ENCODE data around the gene MARCHF5.
A peak's percentile ranks its signal among the peaks of the same experiment; 100 is the strongest.

The MARCHF5 gene, protein sequence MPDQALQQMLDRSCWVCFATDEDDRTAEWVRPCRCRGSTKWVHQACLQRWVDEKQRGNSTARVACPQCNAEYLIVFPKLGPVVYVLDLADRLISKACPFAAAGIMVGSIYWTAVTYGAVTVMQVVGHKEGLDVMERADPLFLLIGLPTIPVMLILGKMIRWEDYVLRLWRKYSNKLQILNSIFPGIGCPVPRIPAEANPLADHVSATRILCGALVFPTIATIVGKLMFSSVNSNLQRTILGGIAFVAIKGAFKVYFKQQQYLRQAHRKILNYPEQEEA

DNA sequence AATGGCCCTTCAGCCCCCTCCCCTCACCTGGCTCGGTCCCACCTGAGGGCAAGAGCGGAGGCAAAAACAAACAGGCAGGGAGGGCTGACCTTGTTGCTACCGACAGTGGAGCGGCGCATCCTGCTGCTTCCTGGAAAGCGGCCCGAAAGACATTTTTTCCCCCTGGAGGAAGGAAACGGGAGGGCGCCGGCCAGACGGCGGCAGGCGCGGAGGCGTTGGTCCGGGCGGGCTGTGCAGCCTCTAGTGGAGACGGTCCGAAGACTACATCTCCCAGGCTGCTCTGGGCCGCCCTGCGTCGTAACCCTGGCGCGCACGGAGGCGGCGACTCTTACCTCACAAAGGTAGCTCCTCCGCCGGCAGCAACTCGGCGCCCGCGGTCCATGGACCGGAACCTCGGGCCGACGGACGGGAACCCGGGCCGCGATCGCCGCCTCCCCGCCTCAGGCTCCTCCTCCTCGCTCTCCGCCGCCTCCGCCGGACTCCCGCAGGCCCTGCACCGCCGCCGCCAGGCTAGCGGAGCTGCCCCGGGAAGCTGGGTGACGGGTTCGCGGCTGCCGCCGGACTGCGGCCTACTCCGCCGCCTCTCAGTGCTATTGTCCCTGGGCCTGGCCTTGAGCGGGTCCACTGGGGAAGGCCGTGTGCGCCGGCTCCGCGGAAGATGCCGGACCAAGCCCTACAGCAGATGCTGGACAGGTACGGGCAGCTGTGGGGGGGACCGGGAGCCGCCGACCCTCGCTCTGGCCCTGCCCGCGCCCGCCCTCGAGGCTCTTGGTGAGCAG lies at the start of gene MARCHF5, which contains the start of gene CPEB3:
TSS of gene MARCHF5 (plus strand) at position 331 of the 779 bp plus-strand sequence. CDS start at position 659, 328 bp downstream.
TSS of gene CPEB3 (minus strand) at position 242 of the 779 bp plus-strand sequence. CDS start 50,728 bp downstream, outside the sequence.
- DNase-seq (ENCODE audit: low read depth in 4 of 4, low spot score in 1 of 4) = peak; percentile 68 to 88 (median 82)

DNA sequence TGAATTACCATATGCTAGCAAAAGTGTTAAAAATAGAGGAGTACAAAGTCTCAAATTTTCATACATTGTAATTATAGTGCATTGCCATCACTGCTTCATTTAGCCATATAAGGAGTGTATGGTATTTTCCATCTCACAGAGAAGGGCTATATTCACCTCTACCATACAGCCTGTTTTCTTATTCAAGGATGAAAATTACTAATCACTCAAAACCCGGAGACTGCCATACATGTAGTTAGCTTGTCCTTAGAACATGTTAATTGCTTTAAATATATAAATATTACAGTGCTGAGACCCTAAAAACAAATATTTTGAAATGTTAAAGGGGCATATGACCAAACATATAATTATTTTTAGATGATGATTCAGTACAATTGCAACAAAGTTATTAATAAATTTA lies 49.5 kb upstream of the MARCHF5 start:
- DNase-seq (ENCODE audit: low read depth in 4 of 4, low spot score in 1 of 4) = no peak

DNA sequence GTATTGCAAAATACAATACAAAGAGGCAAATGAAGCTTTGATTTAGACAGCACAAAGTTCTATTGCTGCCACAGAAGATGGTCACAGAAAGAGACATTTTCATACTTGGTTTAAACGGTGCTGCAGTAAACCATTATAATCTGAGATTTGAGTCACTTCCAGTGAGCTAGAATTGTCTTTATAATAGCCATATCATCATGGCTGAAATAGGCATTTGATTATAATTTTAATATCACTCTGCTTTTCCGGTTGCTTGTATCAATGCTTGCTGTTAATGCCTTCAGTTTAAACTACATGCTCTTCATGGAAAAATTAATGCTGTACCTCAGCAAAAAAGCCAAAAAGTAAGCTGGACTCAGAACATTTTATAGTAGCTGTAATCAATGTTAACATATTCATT lies 48.6 kb upstream of the MARCHF5 start:
- no peak for DNase-seq (ENCODE audit: low read depth in 4 of 4, low spot score in 1 of 4)

DNA sequence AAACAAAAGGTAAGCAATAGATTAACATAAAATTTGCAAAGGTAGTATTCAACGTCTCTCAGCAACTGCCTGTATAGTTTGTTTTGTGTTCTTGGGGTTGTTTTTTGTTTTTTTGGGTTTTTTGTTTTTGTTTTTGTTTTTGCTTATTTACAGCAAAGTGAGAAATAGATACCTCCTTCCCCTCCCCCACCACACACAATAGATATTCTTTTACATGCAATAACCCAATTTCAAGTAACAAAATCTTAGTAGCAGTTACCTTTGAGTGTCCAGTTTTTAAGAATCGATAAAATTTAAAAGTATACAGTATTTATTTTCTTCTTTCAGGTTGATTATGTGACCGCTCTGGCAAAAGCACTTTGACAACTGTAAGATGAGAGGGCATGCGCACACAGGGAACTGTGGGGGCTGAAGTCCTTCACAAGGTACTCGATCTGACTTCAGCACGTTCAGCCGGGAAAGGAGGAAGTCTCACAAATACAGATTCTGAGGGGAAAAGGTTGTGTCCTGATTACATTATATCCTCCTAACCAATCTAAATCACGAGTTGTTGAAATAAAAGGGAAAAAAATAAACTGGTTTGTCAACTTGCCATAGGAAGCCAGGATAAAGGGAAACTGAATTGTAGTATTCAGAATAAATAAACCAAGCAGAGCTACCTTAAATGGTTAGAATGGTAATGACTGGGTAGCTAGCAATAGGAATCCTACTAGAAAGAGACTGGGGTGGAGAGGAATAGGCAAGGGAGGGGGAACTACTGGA lies 47.9 kb upstream of the MARCHF5 start:
- peak in 1 of 4 experiments; percentile 5 for DNase-seq (ENCODE audit: low read depth in 4 of 4, low spot score in 1 of 4)

DNA sequence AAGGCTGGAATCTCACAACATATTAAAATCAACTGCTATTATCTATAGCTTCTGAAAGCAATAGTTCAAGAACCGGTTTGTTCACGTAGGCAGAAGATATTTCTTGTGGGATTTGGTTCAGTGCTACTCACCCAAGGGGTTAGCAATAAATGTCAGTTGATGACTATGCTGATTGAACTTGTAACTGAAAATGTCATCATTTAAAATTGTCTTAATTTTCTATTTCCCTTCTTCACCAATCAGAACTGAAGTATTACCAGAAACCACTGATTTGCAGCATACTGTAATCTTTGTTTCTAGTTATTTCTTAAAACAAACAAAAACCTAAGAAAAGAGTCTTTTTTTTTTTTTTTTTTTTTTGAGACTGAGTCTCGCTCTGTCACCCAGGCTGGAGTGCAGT lies 46.2 kb upstream of the MARCHF5 start:
- no peak for DNase-seq (ENCODE audit: low read depth in 4 of 4, low spot score in 1 of 4)

DNA sequence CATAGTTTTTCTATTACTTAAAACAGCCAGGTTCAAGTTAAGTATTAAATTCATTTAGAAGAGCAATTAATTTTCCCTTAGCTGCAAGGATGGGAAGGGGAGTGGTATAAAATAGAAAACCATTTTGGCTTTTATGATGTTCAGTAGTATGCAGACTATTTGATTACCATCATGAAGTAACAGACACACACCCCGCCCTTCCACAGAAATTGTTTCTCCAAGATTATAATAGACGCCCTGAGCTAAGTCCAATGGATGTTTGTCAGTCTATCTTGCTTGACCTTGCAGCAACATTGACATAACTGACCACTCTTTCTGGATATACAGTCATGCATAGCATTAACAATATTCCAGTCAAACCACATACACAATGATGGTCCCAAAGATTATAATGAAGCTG lies 42.4 kb upstream of the MARCHF5 start:
- DNase-seq (ENCODE audit: low read depth in 4 of 4, low spot score in 1 of 4) = no peak

DNA sequence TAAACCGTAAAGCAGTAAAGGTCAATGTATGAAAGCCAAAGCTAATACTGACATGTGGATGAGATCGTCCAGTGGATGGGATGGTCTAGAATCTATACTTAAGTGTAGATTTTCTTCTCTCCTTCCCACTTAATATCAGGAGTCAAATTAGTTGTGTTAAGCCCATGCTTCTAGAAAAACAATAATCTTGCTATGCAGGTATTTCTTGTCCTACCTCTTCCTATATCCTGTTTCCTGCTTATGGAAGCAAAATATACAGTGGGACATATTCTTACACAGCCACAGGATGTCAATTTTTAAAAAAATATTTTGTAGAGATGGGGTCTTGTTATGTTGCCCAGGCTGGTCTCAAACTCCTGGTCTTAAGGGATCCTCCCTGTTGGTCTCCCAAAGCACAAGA lies 27.6 kb upstream of the MARCHF5 start:
- DNase-seq (ENCODE audit: low read depth in 4 of 4, low spot score in 1 of 4) = no peak

DNA sequence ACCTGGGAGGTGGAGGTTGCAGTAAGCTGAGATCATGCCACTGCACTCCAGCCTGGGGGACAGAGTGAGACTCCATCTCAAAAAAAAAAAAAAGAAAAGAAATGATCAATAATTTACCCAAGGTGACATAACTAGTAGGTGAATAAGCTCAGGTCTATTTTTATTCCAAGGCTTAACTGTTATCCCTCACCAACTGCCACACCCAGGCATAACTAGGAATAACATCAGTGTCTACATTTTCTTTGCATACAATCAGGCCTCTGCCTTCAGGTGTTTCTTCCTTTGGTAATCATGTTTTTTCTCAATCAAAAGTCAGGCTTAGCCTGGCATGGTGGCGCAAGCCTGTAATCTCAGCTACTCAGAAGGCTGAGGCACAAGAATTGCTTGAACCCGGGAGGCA lies 26.7 kb upstream of the MARCHF5 start:
- no peak for DNase-seq (ENCODE audit: low read depth in 4 of 4, low spot score in 1 of 4)

DNA sequence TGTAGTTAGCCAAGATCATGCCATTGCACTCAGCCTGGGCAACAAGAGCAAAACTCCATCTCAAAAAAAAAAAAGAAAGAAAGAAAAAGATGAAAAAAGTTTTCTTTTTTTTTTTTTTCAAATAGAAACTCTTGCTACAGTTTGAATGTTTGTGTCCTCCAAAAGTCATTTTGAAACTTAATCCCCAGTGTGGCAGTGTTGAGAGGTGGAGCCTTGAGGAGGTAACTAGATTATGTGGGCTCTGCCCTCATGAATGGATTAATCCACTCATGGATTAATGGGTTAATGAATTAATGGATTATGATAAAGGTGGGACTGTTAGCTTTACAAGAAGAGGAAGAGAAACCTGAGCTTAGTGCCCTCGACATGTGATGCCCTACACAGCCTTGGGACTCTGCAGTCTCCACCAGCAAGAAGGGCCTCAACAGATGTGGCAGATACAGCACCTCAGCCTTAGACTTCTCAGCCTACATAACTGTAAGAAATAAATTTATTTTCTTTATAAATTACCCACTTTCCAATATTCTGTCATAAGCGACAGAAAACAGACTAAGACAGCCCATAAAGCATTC lies 25.2 kb upstream of the MARCHF5 start:
- no peak for DNase-seq (ENCODE audit: low read depth in 4 of 4, low spot score in 1 of 4)

DNA sequence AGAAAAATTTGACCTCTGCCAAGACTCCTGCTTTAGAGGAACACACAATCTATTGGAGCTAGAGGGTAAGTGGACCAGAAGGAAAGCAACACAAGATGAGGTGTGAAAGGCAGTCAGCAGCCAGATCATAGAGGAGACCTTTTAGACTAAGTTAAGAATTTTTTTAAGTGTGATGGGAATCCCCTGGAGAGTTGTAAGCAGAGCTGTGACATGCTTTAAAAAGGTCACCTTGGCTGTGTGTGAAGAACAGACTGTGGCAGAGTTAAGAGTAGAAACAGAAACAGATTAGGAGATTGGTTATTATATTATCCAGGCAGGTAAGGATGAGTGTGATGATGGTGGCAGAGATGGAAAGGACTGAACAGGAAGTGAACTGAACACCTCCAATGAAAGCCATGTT lies 23.6 kb upstream of the MARCHF5 start:
- no peak for DNase-seq (ENCODE audit: low read depth in 4 of 4, low spot score in 1 of 4)

DNA sequence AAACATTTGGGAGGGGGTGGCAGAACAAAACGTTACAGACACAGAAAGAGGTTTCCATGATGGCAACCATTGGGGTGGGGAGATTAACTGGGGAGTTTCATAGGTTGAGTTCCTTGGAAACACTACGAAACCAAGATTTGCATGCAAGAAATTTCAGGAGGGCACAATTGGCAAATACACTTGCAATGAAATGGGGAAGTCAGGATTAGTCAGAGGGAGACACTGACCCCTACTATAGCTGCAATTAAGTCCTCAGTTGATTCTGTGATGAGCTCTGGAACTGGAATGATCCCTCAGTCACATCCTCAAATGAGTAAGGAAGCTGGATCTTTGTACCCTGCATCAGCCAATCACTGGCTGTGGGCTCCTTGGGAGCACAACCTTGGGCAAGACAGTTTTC lies 22.2 kb upstream of the MARCHF5 start:
- no peak for DNase-seq (ENCODE audit: low read depth in 4 of 4, low spot score in 1 of 4)

DNA sequence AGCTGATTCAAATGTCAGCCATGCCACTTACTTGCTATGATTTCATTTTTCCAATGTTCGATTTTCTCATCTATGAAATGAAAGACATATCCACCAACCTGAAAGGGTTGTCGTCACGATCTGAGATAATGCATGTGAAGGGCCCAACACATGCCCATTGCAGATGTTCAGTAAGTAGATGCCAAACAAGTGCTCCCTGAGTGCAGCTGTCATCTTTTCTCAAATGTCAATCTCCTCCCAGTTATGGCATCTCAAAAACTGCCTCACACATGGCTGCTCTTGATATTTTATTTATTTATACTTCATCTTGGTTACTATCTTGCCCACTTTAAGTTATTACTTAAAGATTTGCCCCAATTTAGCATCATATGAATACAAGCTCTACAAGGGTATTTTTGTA lies 16.9 kb upstream of the MARCHF5 start:
- no peak for DNase-seq (ENCODE audit: low read depth in 4 of 4, low spot score in 1 of 4)

DNA sequence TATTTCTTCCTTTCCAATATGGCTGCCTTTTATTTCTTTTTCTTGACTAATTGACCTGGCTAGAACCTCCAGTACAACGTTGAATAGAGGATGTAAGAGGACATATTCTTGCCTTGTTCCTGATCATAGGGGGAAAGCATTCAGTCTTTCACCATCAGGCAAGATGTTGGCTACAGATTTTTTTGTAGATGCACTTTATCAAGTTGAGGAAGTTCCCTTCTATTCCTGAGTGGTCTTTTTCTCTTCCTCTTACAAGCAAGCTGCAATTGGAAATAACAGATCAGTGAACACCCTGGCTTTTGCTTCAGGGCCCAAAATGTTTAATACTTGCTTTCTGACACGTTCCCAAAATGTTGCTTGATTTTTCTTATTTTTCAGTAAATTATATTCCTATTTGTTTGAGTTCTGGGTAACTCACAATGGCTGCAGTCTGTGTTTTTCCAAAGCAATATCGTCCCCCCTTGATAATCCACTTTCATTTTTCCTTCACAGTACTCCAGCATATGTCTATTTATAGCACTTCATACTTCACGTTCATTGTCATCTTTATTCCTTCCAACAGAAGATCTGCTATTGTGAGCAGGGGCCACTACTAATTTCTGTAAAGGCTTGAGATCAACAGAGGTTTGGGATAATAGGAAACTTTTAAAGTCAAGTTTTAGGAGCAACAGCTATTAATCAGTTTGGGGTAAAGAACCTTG lies 11.8 kb upstream of the MARCHF5 start:
- no peak for DNase-seq (ENCODE audit: low read depth in 4 of 4, low spot score in 1 of 4)

DNA sequence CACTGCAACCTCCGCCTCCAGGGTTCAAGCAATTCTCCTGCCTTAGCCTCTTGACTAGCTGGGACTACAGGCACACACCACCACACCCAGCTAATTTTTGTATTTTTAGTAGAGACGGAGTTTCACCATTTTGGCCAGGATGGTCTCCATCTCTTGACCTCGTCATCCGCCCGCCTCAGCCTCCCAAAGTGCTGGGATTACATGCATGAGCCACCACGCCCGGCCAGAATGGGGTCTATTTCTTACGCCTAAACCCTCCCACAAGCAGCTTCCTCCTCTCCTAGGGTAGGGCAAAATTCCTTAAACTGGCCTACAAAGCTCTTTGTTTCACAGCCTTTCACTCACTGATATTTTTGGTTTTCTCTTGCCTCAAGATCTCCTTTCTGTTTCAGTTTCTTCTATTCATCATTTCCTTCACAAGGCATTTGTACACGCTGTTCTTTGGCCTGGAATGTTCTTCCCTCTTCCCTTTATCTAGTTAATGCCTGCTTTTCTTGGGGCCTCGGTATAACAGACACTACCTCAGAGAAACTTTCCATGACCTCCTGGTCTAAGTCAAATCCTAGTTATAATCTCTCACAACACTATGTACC lies 6.8 kb upstream of the MARCHF5 start:
- no peak for DNase-seq (ENCODE audit: low read depth in 4 of 4, low spot score in 1 of 4)

DNA sequence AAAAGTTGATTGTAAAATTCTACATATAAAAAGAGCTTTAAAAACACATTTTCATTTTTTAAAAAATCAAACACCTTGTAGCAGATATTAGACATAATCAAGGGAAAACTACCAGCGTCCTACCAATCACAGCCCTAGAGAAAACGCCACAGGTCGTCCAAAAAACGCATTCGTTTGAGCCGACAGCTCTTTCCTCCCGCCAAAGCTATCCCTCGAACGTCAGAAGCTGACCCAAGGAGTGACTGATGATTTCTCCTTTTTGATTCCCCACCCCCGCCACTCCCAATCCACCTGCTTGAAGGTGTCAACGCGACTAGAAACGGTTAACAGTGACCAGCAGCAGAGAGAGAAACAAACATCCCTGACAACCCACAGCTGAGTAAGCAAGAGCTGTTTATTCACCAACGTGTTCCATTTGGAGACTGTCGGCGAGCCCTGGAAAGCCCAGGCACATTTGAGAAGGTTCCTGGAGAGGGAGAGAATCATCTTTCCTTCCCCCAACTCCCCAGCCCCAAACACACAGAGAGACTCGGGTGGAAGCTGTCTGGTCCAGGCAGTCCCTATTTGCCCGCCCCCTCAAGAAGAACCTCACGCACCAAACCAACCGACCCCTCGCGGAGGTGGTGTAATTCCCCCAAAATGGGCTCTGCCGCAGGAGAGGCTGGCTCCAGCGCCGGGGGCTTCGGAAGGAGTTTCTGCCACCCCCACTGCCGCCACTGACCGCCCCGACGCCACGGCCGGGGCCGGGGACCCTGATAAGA lies 711 bp upstream of the MARCHF5 start:
- DNase-seq (ENCODE audit: low read depth in 4 of 4, low spot score in 1 of 4) = peak in 3 of 4 experiments; percentile 3 to 7 (median 4)

DNA sequence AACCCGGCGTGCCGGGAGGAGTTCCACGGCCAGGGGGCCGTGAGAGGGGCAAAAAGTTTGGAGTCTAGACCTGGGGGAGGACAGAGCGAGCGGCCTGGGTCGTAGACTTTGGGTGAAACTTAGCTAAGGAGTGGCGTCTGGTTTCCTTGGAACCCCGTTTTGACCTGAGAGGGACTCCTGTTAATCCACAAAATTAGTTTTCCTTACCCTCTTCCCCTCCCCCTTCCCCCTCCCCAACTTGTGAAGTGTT lies 574 bp downstream of the MARCHF5 start:
- DNase-seq (ENCODE audit: low read depth in 4 of 4, low spot score in 1 of 4) = peak in 2 of 4 experiments; percentile 0 to 7

DNA sequence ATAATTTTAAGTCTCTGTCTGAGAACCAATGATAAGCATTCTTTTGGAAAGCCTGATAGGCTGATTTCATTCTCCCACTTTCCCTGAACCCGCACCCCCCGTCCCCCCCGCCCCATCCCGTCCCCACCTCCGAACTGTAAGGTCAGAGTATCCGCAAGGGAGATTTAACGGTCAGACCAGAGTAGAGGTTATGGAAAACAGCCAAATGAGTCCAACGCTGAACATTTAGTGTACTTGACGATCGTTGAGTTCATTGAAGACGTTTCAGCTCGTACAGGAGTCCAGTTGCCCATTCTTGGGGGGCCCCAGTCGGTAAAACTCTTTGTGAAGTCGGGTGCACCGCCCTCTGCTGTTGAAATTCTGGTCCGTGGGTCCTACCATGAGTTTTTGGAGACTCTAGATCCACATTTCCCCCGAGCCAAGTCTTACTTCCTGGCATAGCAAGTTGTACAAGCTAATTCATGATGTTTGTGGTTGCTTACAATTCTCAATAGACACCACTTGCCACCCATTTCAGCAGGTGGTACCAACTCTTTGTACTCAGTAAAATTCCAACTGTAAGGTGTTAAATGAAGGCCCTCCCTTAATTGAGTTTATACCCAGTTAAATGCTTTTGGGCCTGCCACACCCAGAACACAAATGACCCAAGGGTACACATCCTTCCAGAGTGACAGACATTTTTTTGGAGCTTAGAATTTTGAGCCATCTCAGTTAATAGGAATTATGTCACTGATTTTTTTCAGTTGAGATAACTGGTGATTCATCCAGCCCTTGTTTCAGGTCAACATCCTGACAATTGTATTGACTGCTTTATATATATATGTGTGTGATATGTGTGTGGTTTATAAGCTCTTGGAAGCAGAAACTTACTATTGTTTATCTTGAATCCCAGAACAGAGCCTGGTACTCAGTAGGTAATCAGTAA lies 1.2 kb downstream of the MARCHF5 start:
- peak in 3 of 4 experiments; percentile 8 to 14 (median 12) for DNase-seq (ENCODE audit: low read depth in 4 of 4, low spot score in 1 of 4)

DNA sequence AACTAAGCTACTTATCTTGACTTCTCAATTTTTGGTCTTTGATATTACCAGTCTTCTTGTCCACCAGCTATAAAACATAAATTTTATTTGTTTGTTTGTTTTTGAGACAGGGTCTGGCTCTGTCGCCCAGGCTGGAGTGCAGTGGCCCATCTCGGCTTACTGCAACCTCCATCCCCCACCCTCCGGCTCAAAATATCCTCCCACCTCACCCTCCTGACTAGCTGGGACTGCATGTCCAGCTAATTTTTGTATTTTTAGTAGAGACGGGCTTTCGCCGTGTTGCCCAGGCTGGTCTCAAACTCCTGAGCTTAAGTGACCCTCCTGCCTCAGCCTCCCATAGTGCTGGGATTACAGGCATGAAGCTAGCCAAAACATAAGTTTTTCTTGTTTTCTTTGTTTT lies 7.5 kb downstream of the MARCHF5 start:
- DNase-seq (ENCODE audit: low read depth in 4 of 4, low spot score in 1 of 4) = no peak

DNA sequence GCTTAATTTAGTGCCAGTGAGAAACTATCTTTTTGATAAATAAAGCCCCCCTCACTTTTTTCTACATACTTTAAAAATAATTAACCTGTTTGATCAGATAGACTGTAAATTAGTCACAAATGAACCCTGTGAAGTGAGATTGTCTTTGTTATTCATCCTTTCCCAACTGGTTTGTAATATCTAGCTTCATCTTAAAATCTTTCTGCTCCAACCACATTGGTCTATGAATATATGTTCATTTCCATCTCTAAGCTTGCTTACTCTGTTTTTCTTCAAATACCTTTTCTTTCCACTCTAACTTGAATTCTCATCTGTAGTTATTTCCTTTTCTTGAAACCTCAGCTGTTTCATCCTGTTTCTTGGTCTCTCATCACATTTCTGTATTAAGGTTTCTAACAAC lies 12.1 kb downstream of the MARCHF5 start:
- DNase-seq (ENCODE audit: low read depth in 4 of 4, low spot score in 1 of 4) = no peak
